Choroid plexus epithelial cell (primary cell): ENCODE data around the gene CD164L2.
"Not testable (repeated sequence)": the region's sequence is repeated elsewhere in the genome, so short reads cannot be mapped to it uniquely, and the experiment has no call there.

Experiments used
- DNase-seq: peaks from one replicate; pipeline ENCODE4 v3.0.0-alpha.2; 2010; ENCODE audit warnings: low read depth
- H3K4me3 ChIP-seq: 2 replicates; pipeline ENCODE4 v1.5.1; 2011; ENCODE audit warnings: low read depth, mild to moderate bottlenecking, control low read depth, low read length, moderate library complexity
- CTCF ChIP-seq: conservative IDR thresholded peaks from 2 replicates; pipeline ENCODE4 v1.5.1; 2011; ENCODE audit warnings: low read depth, mild to moderate bottlenecking, control low read depth, inconsistent platforms, low read length, moderate library complexity

CD164L2 gene

GRCh38 chr1:27383039-27383605, at the start of gene CD164L2:
Gene CD164L2 (minus strand): TSS chr1:27383333. CDS start chr1:27383239, 94 bp downstream.
- no peak for TF ChIP-seq CTCF
- H3K4me3 ChIP-seq, result no peak within 1 kb of the TSS
- DNase-seq, result no peak

GRCh38 chr1:27432725-27433124, 49.6 kb upstream of the CD164L2 start:
- not testable (repeated sequence) for H3K4me3 ChIP-seq, DNase-seq

- no peak overlapping the region for H3K4me3 ChIP-seq
- TF ChIP-seq CTCF, result no peak
- no peak for DNase-seq
Observed at GRCh38 chr1:27431601-27431940, 48.4 kb upstream of the CD164L2 start.

- no peak overlapping the region for H3K4me3 ChIP-seq
- peak; percentile 53 for DNase-seq
- TF ChIP-seq CTCF, result no peak
Observed at GRCh38 chr1:27430903-27431600, 47.9 kb upstream of the CD164L2 start.

- DNase-seq, result no peak
- no peak for TF ChIP-seq CTCF
- H3K4me3 ChIP-seq, result no peak overlapping the region
Observed at GRCh38 chr1:27429029-27429425, 45.9 kb upstream of the CD164L2 start.

- peak; percentile 41 for DNase-seq
- H3K4me3 ChIP-seq, result no peak overlapping the region
Observed at GRCh38 chr1:27428316-27429028, 45.3 kb upstream of the CD164L2 start.

More at GRCh38 chr1:27428316-27429028, 45.3 kb upstream of the CD164L2 start:
- no peak for TF ChIP-seq CTCF
